GM12873 (cell line): Measurements from ENCODE around the gene ACTRT2.

Experiments
- CTCF ChIP-seq: IDR thresholded peaks from 2 replicates; pipeline ENCODE4 v1.5.1; 2012; ENCODE audit warnings: low read depth, mild to moderate bottlenecking, moderate library complexity, low read length, control low read depth; ENCODE audit not compliant: insufficient read depth; ENCODE audit errors: missing control alignments

ACTRT2 gene

GRCh38 chr1:3012456-3013291 is 8.6 kb upstream of the ACTRT2 start:
- TF ChIP-seq CTCF = peak; percentile 49

GRCh38 chr1:3013371-3014049 is 7.8 kb upstream of the ACTRT2 start:
- TF ChIP-seq CTCF = no peak

- TF ChIP-seq CTCF = no peak
Measured at GRCh38 chr1:3014050-3014440, 7.2 kb upstream of the ACTRT2 start.

GRCh38 chr1:3014443-3015268 is 6.6 kb upstream of the ACTRT2 start:
- no peak for TF ChIP-seq CTCF

GRCh38 chr1:3015269-3015635 is 6.0 kb upstream of the ACTRT2 start:
- TF ChIP-seq CTCF = no peak

- no peak for TF ChIP-seq CTCF
Measured at GRCh38 chr1:3015744-3016143, 5.5 kb upstream of the ACTRT2 start.

- TF ChIP-seq CTCF = no peak
Measured at GRCh38 chr1:3016641-3017439, 4.4 kb upstream of the ACTRT2 start.
